Fibroblast of upper back skin (primary cell): ENCODE results near the gene SBDS.
A peak's percentile ranks its signal among the peaks of the same experiment; 100 is the strongest.
"Not testable (repeated sequence)": the region's sequence is repeated elsewhere in the genome, so short reads cannot be mapped to it uniquely, and the experiment has no call there.

ENCODE experiments used
- DNase-seq: peaks from one replicate; pipeline ENCODE4 v3.0.0-alpha.2; 2013

SBDS gene

DNA sequence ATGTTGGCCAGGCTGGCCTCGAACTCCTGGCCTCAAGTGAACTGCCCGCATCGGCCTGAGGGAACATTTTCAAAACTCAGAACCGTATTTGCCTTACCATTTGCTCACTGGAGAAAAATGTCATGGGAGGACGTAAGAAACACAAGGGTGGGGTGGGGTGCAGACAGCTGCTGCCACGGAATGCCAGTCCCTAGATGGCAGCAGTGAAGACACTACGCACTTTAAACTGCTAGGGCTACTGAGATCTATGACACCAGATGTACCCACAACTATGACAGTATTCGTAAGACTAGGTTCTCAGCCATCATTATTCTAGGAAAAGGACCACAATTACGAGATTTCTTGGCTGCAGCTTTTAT is 716 bp downstream of the SBDS start:
- peak; percentile 79 for DNase-seq

DNA sequence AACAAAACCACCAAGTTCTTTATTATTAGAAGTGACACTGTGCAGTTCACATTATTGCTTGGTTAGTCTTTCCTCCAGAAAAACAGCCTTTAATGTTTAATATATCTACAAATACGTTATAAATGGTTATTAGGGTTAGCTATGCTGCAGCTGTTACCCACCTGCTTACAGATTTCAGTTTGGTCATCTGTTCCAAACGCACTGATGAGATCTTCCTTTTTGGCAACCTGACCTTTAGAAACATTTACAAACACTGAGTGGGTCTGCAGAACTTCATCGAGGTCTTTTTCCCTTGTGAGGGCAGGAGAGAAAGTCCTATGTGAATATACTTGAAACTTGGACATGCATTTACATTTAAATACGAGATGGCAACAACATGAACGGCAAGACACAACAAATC is 1.3 kb downstream of the SBDS start:
- not testable (repeated sequence) for DNase-seq

DNA sequence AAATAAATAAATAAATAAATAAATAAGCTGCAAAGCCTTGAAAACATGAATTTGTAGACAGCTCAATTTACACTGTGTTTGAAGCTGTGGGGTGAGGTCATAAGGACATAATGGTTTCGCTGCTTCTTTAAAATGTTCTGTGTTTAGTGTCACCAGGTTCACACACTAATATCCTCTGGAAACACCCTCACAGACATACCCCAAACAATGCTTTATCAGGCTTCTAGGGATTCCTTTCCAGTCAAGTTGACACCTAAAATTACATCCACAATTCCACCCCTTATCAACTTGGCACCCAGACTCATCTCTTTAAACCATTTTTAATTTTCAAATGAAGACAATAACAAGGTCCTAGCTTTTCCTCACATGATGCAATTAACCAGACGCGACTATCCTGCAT is 5.8 kb downstream of the SBDS start:
- DNase-seq: not testable (repeated sequence)

DNA sequence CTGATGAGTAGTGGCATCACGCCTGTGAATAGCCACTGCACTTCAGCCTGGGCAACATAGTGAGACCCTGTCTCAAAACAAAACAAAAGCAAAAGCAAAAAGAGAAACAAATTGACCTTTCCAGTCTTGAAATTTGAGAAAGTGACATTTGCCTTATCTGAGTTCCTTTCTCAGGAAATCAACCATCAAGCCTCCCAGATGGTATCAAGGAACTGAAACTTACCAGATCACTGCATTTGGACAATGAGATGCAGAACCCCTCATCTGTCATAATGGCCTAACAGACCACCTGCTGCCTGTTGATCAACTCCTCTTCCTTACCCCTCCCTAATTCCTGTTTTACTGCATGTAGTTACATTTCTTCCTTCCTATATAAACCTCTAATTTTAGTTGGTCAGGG is 15.1 kb downstream of the SBDS start:
- not testable (repeated sequence) for DNase-seq

DNA sequence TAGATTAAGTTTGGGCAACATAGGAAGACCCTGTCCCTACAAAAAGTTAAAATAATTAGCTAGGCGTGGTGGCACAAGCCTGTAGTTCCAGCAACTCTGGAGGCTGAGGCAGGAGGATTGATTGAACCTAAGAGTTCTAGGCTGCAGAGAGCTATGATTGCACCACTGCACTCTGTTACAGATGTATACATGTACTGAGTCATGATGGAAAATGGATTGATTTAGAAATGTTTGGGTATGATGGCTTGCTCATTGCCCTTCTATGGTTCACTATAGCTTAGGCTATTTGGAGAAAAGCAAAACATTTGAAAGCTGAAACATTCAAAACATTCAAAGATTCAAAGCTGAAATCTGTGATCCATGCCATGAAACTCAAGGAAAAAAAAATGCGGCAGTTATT is 16.4 kb downstream of the SBDS start:
- DNase-seq: not testable (repeated sequence)

DNA sequence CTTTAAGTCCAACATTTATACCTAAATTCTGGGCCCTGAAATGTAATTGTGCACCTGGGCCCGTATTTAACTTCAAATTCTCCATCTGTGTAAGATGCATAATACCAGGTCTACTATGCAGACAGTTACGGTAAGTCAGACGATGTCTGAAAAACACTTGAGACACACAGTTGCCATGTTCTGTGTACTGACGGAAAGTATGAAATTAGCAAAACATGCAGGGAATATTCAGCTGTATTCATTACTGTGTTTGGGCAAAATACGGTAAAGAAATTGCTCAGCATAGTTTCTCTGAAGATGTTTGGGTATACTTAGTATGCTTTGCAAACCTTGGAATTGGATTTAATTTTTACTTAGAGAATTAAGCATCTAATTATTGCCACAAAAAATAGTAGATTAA is 17.1 kb downstream of the SBDS start:
- DNase-seq: not testable (repeated sequence)

DNA sequence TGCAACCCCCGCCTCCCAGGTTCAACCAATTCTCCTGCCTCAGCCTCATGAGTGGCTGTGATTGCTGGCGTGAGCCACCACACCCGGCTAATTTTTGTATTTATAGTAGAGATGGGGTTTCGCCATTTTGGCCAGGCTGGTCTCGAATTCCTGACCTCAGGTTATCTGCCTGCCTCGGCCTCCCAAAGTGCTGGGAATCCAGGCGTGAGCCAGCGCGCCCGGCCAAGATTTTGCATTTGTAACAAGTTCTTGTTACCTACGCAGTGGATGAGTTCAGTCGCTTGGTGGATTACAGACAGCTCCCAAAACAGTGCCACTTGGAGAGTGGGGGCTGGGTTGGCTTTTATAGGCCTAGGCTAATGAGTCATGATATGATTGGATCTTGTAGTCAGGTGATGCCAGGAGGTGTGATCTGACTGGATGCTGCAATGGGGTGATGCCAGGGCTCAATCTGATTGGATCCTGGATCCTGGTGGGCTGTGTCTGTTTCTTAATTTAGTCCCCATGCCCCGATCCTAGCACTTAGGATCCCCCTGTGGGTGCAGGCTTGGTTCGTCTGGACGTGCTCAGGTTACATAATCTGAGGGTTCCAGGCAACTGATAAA is 20.3 kb downstream of the SBDS start:
- peak; percentile 8 for DNase-seq

DNA sequence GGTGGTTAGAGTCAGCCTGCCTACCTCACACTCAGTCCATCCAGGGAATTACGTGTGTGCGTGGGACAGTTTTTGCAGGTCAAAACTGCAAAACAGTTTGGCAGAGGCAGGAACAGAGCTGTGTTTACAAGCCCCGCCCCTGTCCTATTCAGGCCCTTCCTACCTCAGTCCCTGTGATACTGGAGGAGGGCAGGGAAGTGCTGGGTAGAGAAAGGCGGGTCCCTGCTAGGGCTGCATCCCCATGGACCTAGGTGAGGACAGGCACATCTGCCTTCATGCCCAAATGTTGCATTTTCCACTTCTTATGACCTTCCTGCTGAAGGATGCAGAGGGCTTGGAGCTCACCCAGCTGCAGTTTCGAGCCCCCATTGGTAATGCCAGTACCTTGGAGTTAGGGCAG is 25.1 kb downstream of the SBDS start:
- no peak for DNase-seq

DNA sequence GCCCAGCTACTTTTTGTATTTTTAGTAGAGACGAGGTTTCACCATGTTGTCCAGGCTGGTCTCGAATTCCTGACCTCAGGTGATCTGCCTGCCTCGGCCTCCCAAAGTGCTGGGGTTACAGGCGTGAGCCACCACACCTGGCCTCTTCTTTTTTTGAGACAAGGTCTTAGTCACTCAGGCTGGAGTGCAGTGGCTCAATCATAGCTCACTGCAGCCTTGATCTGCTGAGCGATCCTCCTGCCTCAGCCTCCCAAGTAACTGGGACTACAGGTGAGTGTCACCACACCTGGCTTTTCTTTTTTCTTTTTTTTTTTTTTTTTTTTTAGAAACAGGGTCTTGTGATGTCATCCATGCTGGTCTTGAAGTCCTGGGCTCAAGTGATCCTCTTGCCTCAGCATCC is 26.4 kb downstream of the SBDS start:
- not testable (repeated sequence) for DNase-seq

DNA sequence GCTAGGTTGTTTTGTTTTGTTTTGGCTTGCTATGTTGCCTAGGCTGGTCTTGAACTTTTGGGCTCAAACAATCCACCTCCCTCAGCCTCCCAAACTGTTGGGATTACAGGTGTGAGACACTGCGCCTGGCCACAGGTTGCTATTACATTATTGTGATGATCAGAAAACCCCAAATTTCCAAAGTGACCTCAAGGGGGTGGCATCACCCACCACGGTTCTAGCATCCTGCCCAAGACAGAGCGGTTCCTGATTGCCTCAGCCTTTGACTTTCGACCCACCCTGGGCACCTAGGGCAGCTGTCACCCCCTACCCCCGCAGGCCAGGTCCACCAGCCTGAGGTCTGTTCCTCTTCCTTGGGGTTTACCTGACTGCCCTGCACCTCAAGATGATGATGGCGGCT is 28.4 kb downstream of the SBDS start:
- DNase-seq: no peak

DNA sequence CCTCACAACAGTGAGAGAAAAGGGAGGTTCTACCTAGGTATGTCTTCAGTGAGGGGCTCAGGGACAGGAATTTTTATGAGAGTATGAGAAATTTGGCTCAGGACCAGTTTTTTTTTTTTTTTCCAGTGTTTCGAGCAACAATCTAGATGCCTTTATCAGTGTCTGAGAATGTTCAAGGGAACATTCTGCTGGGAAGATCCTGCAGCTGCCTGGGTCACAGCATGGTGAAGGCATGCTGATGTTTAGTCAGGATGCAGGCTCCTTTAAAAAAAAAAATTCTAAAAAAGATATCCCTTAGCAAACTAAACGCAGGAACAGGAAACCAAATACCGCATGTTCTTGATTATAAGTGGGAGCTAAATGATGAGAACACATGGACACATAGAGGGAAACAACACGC is 31.0 kb downstream of the SBDS start:
- DNase-seq: peak; percentile 44

DNA sequence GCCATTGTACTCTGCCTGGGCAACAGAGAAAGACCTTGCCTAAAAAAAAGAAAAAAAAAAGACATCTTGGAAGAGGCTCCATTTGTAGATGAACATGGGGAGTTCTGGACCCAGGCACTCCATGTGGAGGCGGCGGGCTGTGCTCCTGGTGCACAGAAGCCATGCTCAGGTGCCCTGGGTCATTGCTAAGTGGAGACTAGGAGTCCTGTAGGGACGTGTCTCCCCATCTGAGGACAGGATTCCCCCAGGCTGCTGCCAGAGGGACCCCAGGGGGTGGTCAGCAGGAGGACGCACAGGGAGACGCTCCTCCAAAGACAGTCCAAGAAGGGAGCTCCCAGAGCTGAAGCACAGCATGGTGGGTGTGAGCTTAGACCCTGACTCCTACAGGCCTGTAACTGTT is 34.3 kb downstream of the SBDS start:
- no peak for DNase-seq

DNA sequence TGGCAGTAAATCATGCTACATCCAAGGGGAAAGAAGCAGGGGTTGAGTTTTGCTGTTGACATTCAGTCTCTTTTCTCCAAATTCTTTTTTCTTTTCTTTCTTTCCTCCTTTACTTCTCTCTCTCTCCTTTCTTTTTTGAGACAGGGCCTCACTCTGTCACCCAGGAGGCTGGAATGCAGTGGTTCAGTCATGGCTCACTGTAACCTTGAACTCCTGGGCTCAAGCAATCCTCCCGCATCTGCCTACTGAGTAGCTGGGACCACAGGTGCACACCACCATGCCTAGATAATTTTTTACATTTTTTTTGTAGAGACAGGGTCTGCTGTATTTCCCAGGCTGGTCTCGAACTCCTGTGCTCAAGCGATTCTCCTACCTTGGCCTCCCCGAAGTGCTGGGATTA is 35.2 kb downstream of the SBDS start:
- no peak for DNase-seq

DNA sequence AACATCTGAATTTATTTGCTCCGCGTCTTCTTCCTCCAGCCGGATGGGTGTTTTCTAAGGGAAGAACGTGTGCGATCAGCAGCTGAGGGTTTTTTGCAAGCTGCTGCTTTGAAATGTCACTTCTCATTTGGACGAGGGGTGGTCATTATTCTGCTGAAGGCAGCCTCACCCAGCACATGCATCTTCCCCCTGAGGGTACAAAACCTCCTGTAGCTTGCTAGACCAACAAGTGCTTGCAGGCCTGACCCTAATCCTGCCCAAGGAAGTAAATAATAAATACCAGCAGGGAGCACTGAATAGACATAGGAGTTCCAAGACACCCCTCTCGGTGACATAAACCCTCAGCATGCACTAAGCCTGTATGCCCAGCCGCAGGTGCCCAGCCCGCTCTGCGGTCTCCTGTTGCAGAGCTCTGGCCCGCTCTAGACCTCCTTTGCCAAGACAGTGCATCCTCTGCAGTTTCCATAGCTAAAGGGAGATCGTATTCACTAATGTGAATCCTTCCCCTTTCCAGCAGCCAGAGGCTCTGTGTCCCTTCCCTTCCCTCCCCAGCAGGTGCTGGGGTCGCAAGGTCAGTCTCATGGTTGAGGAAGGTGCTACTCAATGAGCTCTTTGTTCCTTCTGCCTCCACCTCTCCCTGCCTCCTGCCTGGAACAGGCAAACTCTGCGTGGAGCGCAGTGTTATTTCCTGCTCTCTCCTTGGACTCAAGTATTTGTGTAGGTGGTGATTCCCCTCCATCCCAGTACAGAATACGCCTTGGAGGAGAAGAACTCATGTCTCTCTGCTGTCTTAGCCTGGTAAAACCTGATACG is 36.6 kb downstream of the SBDS start:
- DNase-seq: no peak

DNA sequence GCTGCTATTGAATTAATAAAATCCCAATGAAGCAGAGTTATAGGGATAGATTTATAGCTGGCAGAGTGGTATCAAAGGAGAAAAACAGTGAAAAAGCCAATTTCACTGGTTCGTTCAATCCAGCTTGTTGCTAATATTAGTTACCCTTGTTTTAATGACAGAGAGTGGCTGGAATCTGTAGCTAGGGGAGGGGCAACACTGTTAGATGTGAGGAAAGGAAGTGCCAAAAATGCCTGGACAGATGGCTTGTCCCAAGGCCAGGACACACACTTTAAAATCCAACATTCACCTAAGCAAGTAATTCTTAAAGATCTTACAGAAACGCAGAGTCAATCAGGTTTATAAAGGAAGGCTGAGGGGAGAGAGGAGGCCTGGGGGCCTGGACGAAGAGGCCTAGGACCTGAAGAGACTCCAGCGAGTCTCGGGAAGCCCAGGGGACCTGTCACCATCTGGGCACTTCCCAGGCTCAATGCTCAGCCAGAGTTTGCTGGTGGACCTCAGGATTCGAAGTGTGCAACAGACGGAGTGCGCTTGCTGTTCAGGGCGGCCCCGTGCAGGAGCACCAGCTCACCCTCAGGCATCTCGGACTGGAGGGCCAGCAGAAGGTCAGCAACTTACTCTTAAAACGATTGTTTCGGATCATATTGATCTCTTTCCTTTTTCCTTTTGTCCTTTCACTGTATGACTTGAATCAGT is 37.6 kb downstream of the SBDS start:
- DNase-seq: no peak

DNA sequence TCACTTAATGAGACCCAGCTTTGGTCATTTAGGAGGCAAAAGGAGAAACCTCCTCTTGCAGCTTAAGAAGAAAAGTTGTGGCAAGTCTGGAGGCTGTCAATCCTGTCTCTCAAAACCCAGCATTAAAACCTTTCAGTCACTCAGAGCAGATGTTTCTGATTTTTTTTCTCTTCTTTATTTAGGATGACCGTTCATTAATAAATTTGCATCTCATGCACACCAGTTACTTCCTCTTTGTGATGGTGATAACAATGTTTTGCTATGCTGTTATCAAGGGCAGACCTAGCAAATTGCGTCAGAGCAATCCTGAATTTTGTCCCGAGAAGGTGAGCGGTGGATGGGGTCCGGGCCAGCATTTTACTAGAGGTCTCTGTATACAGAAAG is 42.4 kb downstream of the SBDS start:
- DNase-seq: no peak

DNA sequence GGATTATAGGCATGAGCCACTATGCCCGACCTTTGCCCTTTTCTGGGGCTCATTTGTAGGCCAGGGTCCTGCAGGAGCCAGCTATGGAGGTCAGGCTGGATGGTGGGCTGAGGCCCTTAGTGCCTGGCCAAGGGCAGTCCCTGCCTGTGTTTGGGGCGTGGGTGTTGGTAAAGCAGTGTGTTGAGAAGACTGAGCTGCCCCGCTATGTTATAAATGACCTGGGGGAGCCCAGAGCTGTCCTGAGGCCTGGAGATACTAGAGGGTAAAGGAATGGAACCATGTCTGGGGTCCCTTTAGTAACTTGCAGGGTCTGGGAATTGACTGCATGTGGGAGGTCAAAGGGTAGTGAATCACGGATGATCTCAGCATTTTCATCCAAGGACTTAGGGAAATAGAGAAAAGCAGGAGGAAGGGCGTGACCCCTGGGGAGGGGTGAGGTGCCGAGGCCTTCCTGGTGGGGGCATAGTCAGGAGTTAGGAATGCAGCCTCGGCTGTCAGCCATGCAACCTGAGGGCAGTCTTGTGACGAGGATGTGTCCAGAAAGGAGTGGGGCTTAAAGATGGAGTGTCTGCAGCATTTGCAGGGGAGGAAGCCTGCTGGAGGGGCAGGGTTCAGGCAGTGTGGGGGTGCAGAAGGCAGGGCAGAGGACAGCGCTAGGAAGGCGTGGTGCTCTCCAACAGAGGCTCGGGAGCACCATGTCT is 42.9 kb downstream of the SBDS start:
- peak; percentile 57 for DNase-seq

DNA sequence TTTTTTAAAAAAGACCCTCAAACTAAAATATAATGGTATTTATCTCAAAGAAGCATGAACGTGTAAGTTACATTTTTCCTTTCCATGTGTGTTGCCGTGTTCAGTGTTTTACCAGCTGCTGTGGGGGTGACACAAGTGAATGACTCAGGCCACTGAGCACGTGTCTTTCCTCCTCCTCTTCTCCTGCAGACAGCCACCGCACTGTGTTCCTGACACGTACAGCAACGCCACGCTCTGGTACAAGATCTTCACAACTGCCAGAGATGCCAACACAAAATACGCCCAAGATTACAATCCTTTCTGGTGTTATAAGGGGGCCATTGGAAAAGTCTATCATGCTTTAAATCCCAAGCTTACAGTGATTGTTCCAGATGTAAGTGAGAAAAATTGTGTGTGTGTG is 44.6 kb downstream of the SBDS start:
- DNase-seq: no peak

DNA sequence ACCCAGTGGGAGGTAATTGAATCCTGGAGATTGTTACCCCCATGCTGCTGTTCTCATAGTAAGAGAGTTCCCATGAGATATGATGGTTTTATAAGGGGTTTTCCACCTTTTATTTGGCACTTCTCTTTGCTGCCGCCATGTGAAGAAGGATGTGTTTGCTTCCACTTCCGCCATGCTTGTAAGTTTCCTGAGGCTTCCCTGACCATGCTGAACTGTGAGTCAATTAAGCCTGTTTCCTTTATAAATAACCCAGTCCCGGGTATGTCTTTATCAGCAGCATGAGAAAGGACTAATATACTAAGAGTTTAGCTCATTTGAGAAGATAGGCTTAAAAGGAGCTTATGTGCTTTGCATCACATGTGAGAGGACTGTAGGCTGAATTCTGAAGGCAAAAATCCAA is 45.1 kb downstream of the SBDS start:
- DNase-seq: no peak

DNA sequence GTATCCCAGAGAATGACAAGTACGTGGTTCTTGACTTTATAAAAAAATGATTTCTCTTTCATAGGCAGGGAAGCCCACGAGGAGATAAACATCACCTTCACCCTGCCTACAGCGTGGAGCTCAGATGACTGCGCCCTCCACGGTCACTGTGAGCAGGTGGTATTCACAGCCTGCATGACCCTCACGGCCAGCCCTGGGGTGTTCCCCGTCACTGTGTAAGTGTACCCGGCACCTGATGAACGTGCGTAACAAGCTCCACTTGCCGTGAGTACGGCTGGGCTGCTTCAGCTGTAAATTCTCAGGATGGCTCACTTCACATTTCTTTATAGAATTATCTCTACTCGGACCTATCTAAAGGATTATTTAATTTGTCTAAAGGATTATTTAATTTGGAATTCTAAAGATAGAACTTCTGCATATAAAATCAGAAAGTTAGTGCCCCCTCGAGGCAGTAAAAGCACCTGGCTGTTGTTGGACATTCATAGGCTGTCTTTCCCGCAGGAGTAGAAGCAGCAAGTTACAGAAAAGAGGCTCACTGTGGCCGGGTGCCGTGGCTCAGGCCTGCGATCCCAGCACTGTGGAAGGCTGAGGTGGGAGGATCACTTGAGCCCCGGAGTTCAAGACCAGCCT is 46.8 kb downstream of the SBDS start:
- DNase-seq: no peak

DNA sequence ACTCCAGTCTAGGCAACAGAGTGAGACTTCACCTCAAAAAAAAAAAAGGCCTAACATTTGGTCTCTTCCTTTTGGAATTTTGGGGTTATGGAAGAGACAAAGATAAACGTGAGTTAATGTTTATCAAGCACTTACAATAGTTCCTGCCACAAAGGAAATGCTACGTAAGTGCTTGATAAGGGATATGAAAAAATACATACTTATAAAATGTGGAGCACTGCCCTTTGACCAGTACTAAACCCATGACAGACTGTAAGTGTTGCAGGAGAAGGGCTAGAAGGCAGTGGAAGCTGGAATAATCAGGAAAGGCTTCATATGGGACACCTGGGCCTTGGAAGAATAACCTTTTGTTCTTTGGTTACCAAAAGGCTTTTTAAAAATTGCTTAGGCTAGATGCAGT is 48.8 kb downstream of the SBDS start:
- DNase-seq: no peak

DNA sequence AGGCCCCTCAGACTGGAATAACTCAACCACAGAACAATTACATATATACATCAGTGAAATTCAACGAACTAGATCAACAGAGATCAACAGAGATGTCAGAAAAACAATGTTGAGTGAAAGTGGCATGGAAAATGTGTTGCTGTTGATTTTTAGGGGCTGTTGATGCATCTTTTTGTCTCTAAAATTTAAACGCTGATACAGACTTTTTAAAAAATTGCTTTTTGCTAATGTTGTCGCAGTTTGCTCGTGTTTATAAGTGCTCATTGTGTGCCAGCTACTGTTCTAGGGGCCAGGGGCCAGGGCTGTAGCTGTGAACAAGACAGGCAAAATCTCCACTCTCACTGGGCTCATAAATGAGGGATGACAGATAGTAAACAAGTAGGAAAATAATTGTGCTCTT is 56.1 kb downstream of the SBDS start:
- DNase-seq: no peak

DNA sequence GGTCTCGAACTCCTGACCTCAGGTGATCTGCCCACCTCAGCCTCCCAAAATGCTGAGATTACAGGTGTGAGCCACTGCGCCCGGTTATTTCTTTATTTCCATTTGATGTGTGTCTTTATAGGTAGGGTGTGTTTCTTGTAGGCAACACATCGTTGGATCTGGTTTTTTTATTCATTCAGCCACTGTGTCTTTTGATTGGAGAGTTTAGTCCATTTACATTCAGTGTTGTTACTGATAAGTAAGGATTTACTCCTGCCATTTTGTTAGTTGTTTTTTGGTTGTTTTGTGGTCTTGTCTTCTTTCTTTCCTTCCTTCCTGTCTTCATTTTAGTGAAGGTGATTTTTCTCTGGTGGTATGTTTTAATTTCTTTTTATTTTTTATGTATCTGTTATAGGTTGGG is 57.4 kb downstream of the SBDS start:
- no peak for DNase-seq
